DMS153 treated with DMSO at 0.1 percent for 48 hours (cell line): ENCODE data around the gene CDH18.

Experiments used
- DNase-seq: peaks from one replicate; lab custom pipeline; 2025; ENCODE audit not compliant: unreplicated experiment; lab: John Stamatoyannopoulos, UW

The CDH18 gene

DNA sequence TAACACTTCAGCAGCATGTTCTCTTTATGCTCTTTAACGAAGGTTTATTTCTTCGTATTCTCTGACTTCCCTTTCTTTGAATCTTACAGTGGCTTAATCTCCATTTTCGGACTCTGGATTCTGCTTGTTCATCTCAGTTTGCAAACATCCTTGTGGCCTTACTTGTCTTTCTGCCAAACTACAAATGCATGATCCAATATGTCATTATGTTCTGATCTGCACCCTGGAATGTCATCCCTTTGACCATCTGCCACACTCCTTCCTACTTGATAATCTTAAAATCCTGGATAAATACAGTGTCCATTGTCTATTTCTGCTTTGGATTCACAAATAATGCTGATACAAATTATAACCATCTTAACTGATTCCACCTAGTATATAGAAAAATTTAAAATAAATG is 499.2 kb downstream of the CDH18 start:
- DNase-seq: no peak

DNA sequence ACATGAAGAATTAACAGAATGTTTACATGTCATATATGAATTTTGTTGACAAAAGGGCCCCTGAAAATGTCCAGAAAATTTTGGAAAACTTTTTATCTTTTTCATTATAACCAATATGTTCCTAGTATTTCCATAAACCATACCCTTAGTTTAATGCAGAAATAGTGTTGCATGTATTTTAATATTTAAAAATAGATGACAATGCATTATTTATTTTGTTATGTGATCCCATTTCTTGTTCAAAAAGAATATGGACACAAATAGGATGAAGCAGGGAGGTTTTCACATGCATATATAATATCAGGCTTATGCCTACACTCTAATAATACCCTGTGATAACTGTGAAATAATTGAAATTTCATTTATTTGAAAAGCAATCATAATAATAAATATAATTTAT is 500.5 kb downstream of the CDH18 start:
- DNase-seq: no peak

DNA sequence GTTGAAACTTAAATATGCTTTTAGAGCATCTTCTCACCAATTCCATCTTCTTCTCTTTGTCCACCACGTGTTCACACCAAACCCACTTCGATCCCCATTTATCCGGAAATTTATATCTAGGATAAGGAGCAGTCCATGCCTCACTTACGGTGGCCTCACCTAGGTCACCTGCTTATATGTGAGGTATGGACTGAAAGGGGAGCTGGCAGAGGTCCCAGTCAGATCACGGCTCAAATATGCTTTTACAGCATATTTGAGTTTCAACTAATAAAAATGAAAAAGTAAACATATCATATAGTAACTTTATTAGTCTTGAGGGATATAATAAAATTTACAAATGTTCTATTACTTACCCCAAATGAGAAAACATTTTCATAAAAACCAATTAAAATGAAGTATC is 508.4 kb downstream of the CDH18 start:
- no peak for DNase-seq

DNA sequence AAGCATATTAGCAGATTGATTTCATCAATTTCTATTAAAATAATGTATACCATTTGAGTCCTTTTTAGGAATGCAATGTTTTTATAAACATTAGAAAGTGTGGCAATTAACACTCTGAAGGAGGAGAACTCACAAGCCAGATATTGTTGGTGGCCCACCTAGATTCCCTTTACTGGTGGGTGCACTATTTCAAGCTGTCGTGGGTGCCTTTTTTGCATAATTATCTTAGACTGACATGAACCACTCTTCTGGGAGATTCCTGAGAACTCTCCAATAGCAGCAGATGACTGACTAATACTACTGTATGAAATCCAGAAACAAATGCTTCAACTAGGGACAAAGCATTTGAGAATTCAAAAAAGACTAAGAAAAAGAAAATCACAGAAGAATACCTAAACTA is 526.0 kb downstream of the CDH18 start:
- DNase-seq: no peak

DNA sequence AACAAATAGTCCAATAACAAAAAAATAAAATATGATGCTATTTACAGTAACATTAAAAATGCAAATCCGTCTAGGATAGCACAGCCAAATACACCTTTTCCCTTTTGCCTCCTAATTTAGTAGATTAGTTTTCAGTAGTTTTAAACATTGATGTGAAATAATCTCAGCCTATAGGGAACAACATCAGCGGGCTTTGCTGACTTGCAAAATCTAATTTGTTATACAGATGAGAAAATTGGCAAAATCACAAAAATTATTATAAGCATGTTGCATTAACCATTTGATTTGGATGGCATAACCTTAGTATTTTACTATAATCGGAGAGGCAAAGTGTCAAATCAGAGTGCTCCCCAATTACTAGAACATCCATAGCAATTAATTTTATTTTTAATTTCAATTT is 563.5 kb downstream of the CDH18 start:
- no peak for DNase-seq
